H1 (cell line): ENCODE measurements around the gene TIMM10. TPM values are rescaled to one million over a fixed set of nuclear protein-coding genes. Genes with fewer than 3 reads are reported as not detected.

Experiments used
- CTCF ChIA-PET: fragments of 300-600 bp; sonication (Branson Sonifier 250); formaldehyde crosslinking; loops from one replicate; lab custom pipeline; 2021; ENCODE audit not compliant: partially characterized antibody; lab: Charles Lee
- POLR2A ChIA-PET: fragments of 300-600 bp; sonication (Branson Sonifier 250); formaldehyde crosslinking; loops from one replicate; lab custom pipeline; 2021; ENCODE audit warnings: inconsistent platforms; ENCODE audit not compliant: partially characterized antibody; lab: Charles Lee
- DNase-seq, 2 experiments: peaks; one replicate each; pipeline versions ENCODE4 v3.0.0 to v3.0.0-alpha.2; 2010 to 2022; ENCODE audit warnings: low spot score in 2 of 2, low read depth in 1 of 2, mixed read lengths in 1 of 2
- FAIRE-seq: peaks from 2 replicates; lab custom pipeline; 2011; peaks lifted over from hg19 to GRCh38; lab: Jason Lieb, UNC
- H2AFZ ChIP-seq: 2 replicates; pipeline ENCODE4 v1.8.1; 2012; ENCODE audit warnings: low read length, inconsistent platforms
- H2AK5ac ChIP-seq: 2 replicates; pipeline ENCODE4 v1.6.1; 2013; ENCODE audit warnings: low read depth, low read length
- H2BK120ac ChIP-seq: replicated peaks from 2 replicates; pipeline ENCODE3; 2013; ENCODE audit warnings: low read depth, low read length, inconsistent platforms
- H2BK12ac ChIP-seq: 2 replicates; pipeline ENCODE4 v1.6.1; 2013; ENCODE audit warnings: low read depth, low read length
- H2BK15ac ChIP-seq: 2 replicates; pipeline ENCODE4 v1.6.1; 2013; ENCODE audit warnings: low read length
- H2BK20ac ChIP-seq: 2 replicates; pipeline ENCODE4 v1.6.1; 2013; ENCODE audit warnings: low read length
- H2BK5ac ChIP-seq: 2 replicates; pipeline ENCODE4 v1.6.1; 2013; ENCODE audit warnings: low read depth, low read length
- H3K14ac ChIP-seq: 2 replicates; pipeline ENCODE4 v1.6.1; 2013; ENCODE audit warnings: inconsistent platforms; ENCODE audit not compliant: insufficient read length
- H3K18ac ChIP-seq: 2 replicates; pipeline ENCODE4 v1.6.1; 2013; ENCODE audit warnings: low read length; ENCODE audit errors: extremely low read depth
- H3K23ac ChIP-seq: 2 replicates; pipeline ENCODE4 v1.6.1; 2013; ENCODE audit warnings: inconsistent platforms; ENCODE audit not compliant: insufficient read length
- H3K23me2 ChIP-seq: 2 replicates; pipeline ENCODE4 v1.6.1; 2013; ENCODE audit warnings: low read depth, low read length
- H3K27ac ChIP-seq: 2 replicates; pipeline ENCODE4 v1.6.1; 2011; ENCODE audit warnings: low read depth, low read length, inconsistent platforms
- H3K27me3 ChIP-seq, 4 experiments: replicated peaks in 1 of 4; 1 replicate in 1 of 4; 2 replicates in 3 of 4; pipeline versions ENCODE4 v1.6.1 to v1.8.1; 2011 to 2013; ENCODE audit warnings: low read length in 3 of 4, mild to moderate bottlenecking in 3 of 4, inconsistent platforms in 2 of 4, mixed read lengths in 2 of 4, moderate library complexity in 1 of 4; ENCODE audit not compliant: control insufficient read depth in 3 of 4, insufficient read depth in 3 of 4; ENCODE audit errors: extremely low read depth in 1 of 4
- H3K36me3 ChIP-seq, 4 experiments: 2 replicates each; pipeline versions ENCODE4 v1.6.1 to v1.8.1; 2011 to 2013; ENCODE audit warnings: mild to moderate bottlenecking in 4 of 4, low read length in 3 of 4, moderate library complexity in 2 of 4, control low read depth in 1 of 4, inconsistent platforms in 1 of 4; ENCODE audit not compliant: insufficient read depth in 4 of 4, control insufficient read depth in 2 of 4
- H3K4ac ChIP-seq: replicated peaks from 2 replicates; pipeline ENCODE3; 2013; ENCODE audit warnings: low read length, low read depth, mixed read lengths, inconsistent platforms; ENCODE audit not compliant: insufficient read length
- H3K4me1 ChIP-seq, 4 experiments: replicated peaks in 1 of 4; 1 replicate in 1 of 4; 2 replicates in 3 of 4; pipeline versions ENCODE4 v1.6.1 to v1.8.1; 2011 to 2013; ENCODE audit warnings: low read length in 3 of 4, inconsistent platforms in 2 of 4, mixed read lengths in 1 of 4; ENCODE audit not compliant: insufficient read depth in 4 of 4, control insufficient read depth in 3 of 4
- H3K4me2 ChIP-seq, 2 experiments: 2 replicates each; pipeline versions ENCODE4 v1.6.1 to v1.8.1; 2011 to 2013; ENCODE audit warnings: low read depth in 2 of 2, low read length in 2 of 2, control low read depth in 1 of 2, inconsistent platforms in 1 of 2, mild to moderate bottlenecking in 1 of 2; ENCODE audit not compliant: insufficient read depth in 1 of 2
- H3K4me3 ChIP-seq, 4 experiments: fragments of 200-600, 300-600 bp in 1 of 4; sonication (generic), shearing (Covaris generic), sonication (Bioruptor Twin) in 1 of 4; 2 replicates each; pipeline versions ENCODE4 v1.5.1 to v1.8.1; 2011 to 2016; ENCODE audit warnings: low read length in 4 of 4, low read depth in 3 of 4, control low read depth in 2 of 4, inconsistent platforms in 2 of 4, mild to moderate bottlenecking in 2 of 4, mixed read lengths in 1 of 4, moderate library complexity in 1 of 4; ENCODE audit not compliant: insufficient read depth in 2 of 4; ENCODE audit errors: extremely low read depth in 1 of 4
- H3K56ac ChIP-seq: replicated peaks from 2 replicates; pipeline ENCODE3; 2013; ENCODE audit warnings: low read depth, mild to moderate bottlenecking, mixed read lengths, low read length, inconsistent platforms; ENCODE audit not compliant: insufficient read length
- H3K79me1 ChIP-seq: 2 replicates; pipeline ENCODE4 v1.6.1; 2013; ENCODE audit warnings: low read depth, low read length, control low read depth
- H3K79me2 ChIP-seq, 2 experiments: 2 replicates each; pipeline versions ENCODE4 v1.6.1 to v1.8.1; 2012 to 2013; ENCODE audit warnings: low read length in 2 of 2, mild to moderate bottlenecking in 2 of 2, inconsistent platforms in 1 of 2; ENCODE audit not compliant: insufficient read depth in 2 of 2, control insufficient read depth in 1 of 2
- H3K9ac ChIP-seq, 4 experiments: replicated peaks in 1 of 4; 1 replicate in 1 of 4; 2 replicates in 3 of 4; pipeline versions ENCODE4 v1.6.1 to v1.8.1; 2011 to 2013; ENCODE audit warnings: low read depth in 3 of 4, low read length in 3 of 4, control low read depth in 2 of 4, mild to moderate bottlenecking in 2 of 4, moderate library complexity in 2 of 4, inconsistent platforms in 1 of 4; ENCODE audit errors: extremely low read depth in 1 of 4
- H3K9me3 ChIP-seq, 2 experiments: 2 replicates each; pipeline versions ENCODE4 v1.6.1 to v1.8.1; 2012 to 2013; ENCODE audit warnings: mild to moderate bottlenecking in 2 of 2, moderate library complexity in 2 of 2, control low read depth in 1 of 2, inconsistent platforms in 1 of 2, low read depth in 1 of 2, low read length in 1 of 2, mixed read lengths in 1 of 2; ENCODE audit not compliant: insufficient read depth in 2 of 2
- H4K20me1 ChIP-seq, 2 experiments: replicated peaks in 1 of 2; 2 replicates each; pipeline versions ENCODE3 to v1.8.1; 2011 to 2013; ENCODE audit warnings: inconsistent platforms in 2 of 2, low read length in 2 of 2, mild to moderate bottlenecking in 1 of 2; ENCODE audit not compliant: insufficient read depth in 2 of 2, control insufficient read depth in 1 of 2
- H4K5ac ChIP-seq: 2 replicates; pipeline ENCODE4 v1.6.1; 2013; ENCODE audit warnings: low read length, low read depth, mixed read lengths, inconsistent platforms; ENCODE audit not compliant: insufficient read length
- H4K8ac ChIP-seq: 2 replicates; pipeline ENCODE4 v1.8.0; 2013; ENCODE audit warnings: mild to moderate bottlenecking, moderate library complexity, low read length, inconsistent platforms; ENCODE audit not compliant: insufficient read depth; ENCODE audit errors: extremely low read depth
- H4K91ac ChIP-seq: replicated peaks from 2 replicates; pipeline ENCODE3; 2013; ENCODE audit warnings: low read length, mixed read lengths, inconsistent platforms; ENCODE audit not compliant: insufficient read length
- HDAC6 ChIP-seq: IDR thresholded peaks from one replicate; pipeline ENCODE4 v1.7.1; 2012; ENCODE audit warnings: low read depth, mild to moderate bottlenecking, inconsistent platforms, low read length, moderate library complexity
- RFX5 ChIP-seq: IDR thresholded peaks from 2 replicates; pipeline ENCODE4 v1.6.1; 2011; ENCODE audit warnings: low read depth, low read length, improper control_type of control experiment, borderline replicate concordance
- WGBS, 2 experiments: shearing (Covaris generic) in 1 of 2; methylation state at CpG; one replicate each; pipeline versions ENCODE4 v1.1.6 to v1.1.7; 2013 to 2015; ENCODE audit warnings: low lambda C conversion rate in 2 of 2, mixed read lengths in 2 of 2, inconsistent platforms in 1 of 2, low coverage in 1 of 2, missing lambda C conversion rate in 1 of 2; ENCODE audit not compliant: insufficient replicate concordance in 2 of 2, insufficient coverage in 1 of 2, insufficient read length in 1 of 2; ENCODE audit errors: extremely low coverage in 1 of 2, missing lambda C conversion rate in 1 of 2; 5-methylcytosine and 5-hydroxymethylcytosine counted together
- polyA plus RNA-seq, 7 experiments: library from polyadenylated mRNA; depleted of rRNA in 3 of 7; stranded (reverse) in 5 of 7; unstranded in 2 of 7; fragments of >200 nt in 5 of 7; fragments of 200-250 nt in 2 of 7; gene quantifications; 1 replicate in 5 of 7; 2 replicates in 1 of 7; 4 replicates in 1 of 7; pipeline versions ENCODE4 v1.2.1 to v1.2.3, GENCODE V29; 2011 to 2013; ENCODE audit warnings: missing spikeins in 2 of 7, mixed read lengths in 2 of 7
- total RNA-seq: library from RNA; stranded (reverse); fragmentation: NEBNext Ultra II Directional; extraction: Animal tissue kit (Norgen Biotek cat#: 25700); gene quantifications from 2 replicates; pipeline ENCODE4 v1.2.1, GENCODE V29; 2021

TIMM10 gene
- total and polyA plus RNA-seq, 2 of the 8 experiments (the other 6 are each of a cell fraction or from before 2014, with no cell fraction given): 117 to 227 TPM

- TF ChIP-seq HDAC6 (no peak), RFX5 (no peak)
- Histone ChIP-seq H3K4me1 (peaks cover 3 to 27% (median 17%) of the 10 kb centered on the region in 4 experiments), H3K9ac (no peak overlapping the region), H3K79me2 (no peaks in the 10 kb centered on the region), H3K79me1 (no peaks in the 10 kb centered on the region), H4K20me1 (no peaks in the 10 kb centered on the region), H3K18ac (no peak overlapping the region), H2AFZ (no peak overlapping the region), H4K5ac (no peak overlapping the region), H3K36me3 (no peaks in the 10 kb centered on the region), H2BK12ac (no peak overlapping the region), H4K91ac (no peak overlapping the region), H3K9me3 (no peaks in the 10 kb centered on the region), H3K56ac (no peak overlapping the region), H3K27ac (no peak overlapping the region), H4K8ac (no peak overlapping the region), H2BK120ac (no peak overlapping the region), H2BK5ac (no peak overlapping the region), H2AK5ac (no peak overlapping the region), H2BK20ac (no peak overlapping the region), H3K23ac (no peak overlapping the region), H3K4me3 (no peak overlapping the region), H2BK15ac (no peak overlapping the region), H3K14ac (no peak overlapping the region), H3K4ac (no peak overlapping the region), H3K27me3 (no peaks in the 10 kb centered on the region; a peak in 1 of 7 replicates), H3K23me2 (peaks cover 2% of the 10 kb centered on the region; the same call in 1 of the 2 replicates), H3K4me2 (no peak overlapping the region)
- no peak for DNase-seq
- CTCF ChIA-PET: interaction anchor here (1.0 to 4.4 kb wide), 7 partner anchors 10 to 210 kb away, joined by 3 to 21 read pairs (median 4); partner anchors contain the start of gene BTBD18
- 91% methylated on average over 5 of the region's 5 CpGs; no CpG with 5 or more reads in 1 of the 2 experiments for WGBS, 2 experiments
- POLR2A ChIA-PET: interaction anchor here (0.7 to 1.5 kb wide), 4 partner anchors 12 to 105 kb away, joined by 3 to 8 read pairs (median 4); no protein-coding TSS in a partner anchor
- FAIRE-seq: no peak
These were observed 10.6 kb upstream of the TIMM10 start for GRCh38 chr11:57541169-57541568.
